Heart left ventricle (tissue), 16 donors: ENCODE results near the gene QSOX2. TPM values are rescaled to one million over a fixed set of nuclear protein-coding genes. Genes with fewer than 3 reads are reported as not detected.

Experiments
- ATAC-seq, 4 donors: fragments of 200-7000 bp; cut with Tn5 transposase; one replicate each; pipeline ENCODE4 v1.9.1; 2020 to 2022; ENCODE audit warnings: moderate library complexity in 4 of 4, mild to moderate bottlenecking in 3 of 4, moderate number of reproducible peaks in 1 of 4
- DNase-seq, 5 donors: peaks; one replicate each; pipeline ENCODE4 v3.0.0-alpha.2; 2020
- H3K27ac ChIP-seq, 12 donors: fragments of 200-600 bp; sonication (generic) in 4 of 12; one replicate each; pipeline versions ENCODE4 v1.5.0 to v1.8.0; 2016 to 2022; ENCODE audit warnings: mild to moderate bottlenecking in 2 of 12
- H3K27me3 ChIP-seq, 9 donors: fragments of 200-600 bp; sonication (generic) in 2 of 9; one replicate each; pipeline versions ENCODE4 v1.5.1 to v1.8.0; 2016 to 2022; ENCODE audit warnings: mild to moderate bottlenecking in 3 of 9
- H3K36me3 ChIP-seq, 9 donors: fragments of 200-600 bp; sonication (generic) in 2 of 9; one replicate each; pipeline versions ENCODE4 v1.5.0 to v1.8.0; 2018 to 2022; ENCODE audit warnings: mild to moderate bottlenecking in 2 of 9
- H3K4me1 ChIP-seq, 12 donors: fragments of 200-600 bp; sonication (generic) in 4 of 12; one replicate each; pipeline versions ENCODE4 v1.5.0 to v1.8.0; 2016 to 2022; ENCODE audit warnings: mild to moderate bottlenecking in 3 of 12
- H3K4me3 ChIP-seq, 12 donors: fragments of 200-600 bp; sonication (generic) in 4 of 12; one replicate each; pipeline versions ENCODE4 v1.5.0 to v1.8.0; 2017 to 2022; ENCODE audit warnings: mild to moderate bottlenecking in 9 of 12, moderate library complexity in 4 of 12
- H3K9me3 ChIP-seq, 12 donors: fragments of 200-600 bp; sonication (generic) in 4 of 12; one replicate each; pipeline versions ENCODE4 v1.5.0 to v1.8.0; 2016 to 2022; ENCODE audit warnings: mild to moderate bottlenecking in 1 of 12
- POLR2A ChIP-seq, 2 donors: fragments of 450-650 bp; IDR thresholded peaks; one replicate each; pipeline ENCODE4 v1.6.1; 2017; ENCODE audit warnings: antibody characterized with exemption in 2 of 2, mild to moderate bottlenecking in 2 of 2, moderate library complexity in 2 of 2
- WGBS, 4 donors: extraction: QIAGEN DNeasy Blood & Tissue Kit in 2 of 4; methylation state at CpG; one replicate each; pipeline versions ENCODE4 v1.1.5 to v1.1.7; 2013 to 2018; 5-methylcytosine and 5-hydroxymethylcytosine counted together
- intact Hi-C, 10 donors: fragments of 100-400 bp; cut with DNase I; formaldehyde crosslinking; loops; one replicate each; pipeline versions ENCODE4 v1.11.1 to v1.14.2; 2022
- polyA plus RNA-seq, 2 donors: library from polyadenylated mRNA; stranded (reverse); fragments of 200-250 nt; gene quantifications; one replicate each; pipeline ENCODE4 v1.2.3, GENCODE V29; 2013
- total RNA-seq, 9 donors: library from RNA; depleted of rRNA in 2 of 9; stranded (reverse); fragments of >200 nt in 2 of 9; fragmentation: NEBNext Ultra II Directional in 3 of 9; extraction: Animal tissue kit (Norgen Biotek cat#: 25700) in 3 of 9; gene quantifications; one replicate each; pipeline versions ENCODE4 v1.1.0 to v1.2.4, GENCODE V29; 2016 to 2023
- TF ChIP-seq, protein P1 (sequence below), 12 donors: fragments of 200-600 bp; sonication (generic) in 4 of 12; IDR thresholded peaks; one replicate each; pipeline versions ENCODE4 v1.5.0 to v1.8.0; 2018 to 2022; ENCODE audit warnings: antibody characterized with exemption in 12 of 12, mild to moderate bottlenecking in 5 of 12
- donor health status: ischemic (EF 13 %, LVEDD 7.1; RV severe dilation, severe dysfunction).
- donor health status: healthy with polysubstance abuse.
- donor health status: DM: no; HTN: yes; CAD: no.
- donor health status: DM: no; HTN: no; CAD: no.
- donor health status: ischemic (EF 25% LVEDD 6.9; RV normal size, moderate dysfunction).
- donor health status: ischemic (EF 25% LVEDD 5.7; RV mildly dilated, moderate dysfunction).
- donor health status: healthy.
- donor health status: DM: yes; HTN: yes; CAD: no.
- donor health status: ischemic (EF 35%, LVEDD 5.7; RV mildly dilated, moderate dysfunction).
- donor health status: nonischemic (EF 11% LVEDD 7.7; RV severe dilation, severe dysfunction).
- donor health status: DM: yes; HTN: yes; CAD: no.
- donor health status: PGD.
- donor health status: ischemic (EF 29% LVEDD 5.4; RV normal size, mild dysfunction).
- donor health status: nonischemic (EF 23%, LVEDD 6.1; RV moderate dilation, normal function).

QSOX2 gene
- total and polyA plus RNA-seq, 11 donors, result 4.3 to 9.9 (median 5.9) TPM

GRCh38 chr9:136273921-136274785 is 28.5 kb upstream of the QSOX2 start:
- no peaks in the 10 kb centered on the region for H3K9me3 ChIP-seq
- intact Hi-C loops, result no loop called here
- no peaks in the 10 kb centered on the region for H3K36me3 ChIP-seq
- TF ChIP-seq POLR2A (IDR thresholded peaks at IDR 0.05), result no peak
- TF ChIP-seq, protein P1, sequence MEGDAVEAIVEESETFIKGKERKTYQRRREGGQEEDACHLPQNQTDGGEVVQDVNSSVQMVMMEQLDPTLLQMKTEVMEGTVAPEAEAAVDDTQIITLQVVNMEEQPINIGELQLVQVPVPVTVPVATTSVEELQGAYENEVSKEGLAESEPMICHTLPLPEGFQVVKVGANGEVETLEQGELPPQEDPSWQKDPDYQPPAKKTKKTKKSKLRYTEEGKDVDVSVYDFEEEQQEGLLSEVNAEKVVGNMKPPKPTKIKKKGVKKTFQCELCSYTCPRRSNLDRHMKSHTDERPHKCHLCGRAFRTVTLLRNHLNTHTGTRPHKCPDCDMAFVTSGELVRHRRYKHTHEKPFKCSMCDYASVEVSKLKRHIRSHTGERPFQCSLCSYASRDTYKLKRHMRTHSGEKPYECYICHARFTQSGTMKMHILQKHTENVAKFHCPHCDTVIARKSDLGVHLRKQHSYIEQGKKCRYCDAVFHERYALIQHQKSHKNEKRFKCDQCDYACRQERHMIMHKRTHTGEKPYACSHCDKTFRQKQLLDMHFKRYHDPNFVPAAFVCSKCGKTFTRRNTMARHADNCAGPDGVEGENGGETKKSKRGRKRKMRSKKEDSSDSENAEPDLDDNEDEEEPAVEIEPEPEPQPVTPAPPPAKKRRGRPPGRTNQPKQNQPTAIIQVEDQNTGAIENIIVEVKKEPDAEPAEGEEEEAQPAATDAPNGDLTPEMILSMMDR (IDR thresholded peaks at IDR 0.05), result no peak
- DNase-seq (peak in 1 of 5 donors; percentile 24), ATAC-seq (peak in 1 of 4 donors; percentile 27)
- no peaks in the 10 kb centered on the region for H3K4me1 ChIP-seq
- H3K4me3 ChIP-seq, result no peak overlapping the region
- H3K27ac ChIP-seq, result no peak overlapping the region
- WGBS, 4 donors, result 83 to 90% (median 85%) methylated on average over 18 to 28 of the region's 28 CpGs
- H3K27me3 ChIP-seq, result peaks cover 0 to 46% (median 7%) of the 10 kb centered on the region in 9 donors

GRCh38 chr9:136273244-136273865 is 27.7 kb upstream of the QSOX2 start:
- H3K27ac ChIP-seq, result no peak overlapping the region
- no peak for DNase-seq
- no peak overlapping the region for H3K4me3 ChIP-seq
- H3K9me3 ChIP-seq, result no peaks in the 10 kb centered on the region
- peaks cover 0 to 44% (median 9%) of the 10 kb centered on the region in 9 donors for H3K27me3 ChIP-seq
- intact Hi-C loops, result no loop called here
- no peak for ATAC-seq
- H3K36me3 ChIP-seq, result no peaks in the 10 kb centered on the region
- 81 to 85% (median 82%) methylated on average over 14 of the region's 14 CpGs for WGBS, 4 donors
- H3K4me1 ChIP-seq, result no peaks in the 10 kb centered on the region
- TF ChIP-seq POLR2A (IDR thresholded peaks at IDR 0.05), result no peak
- TF ChIP-seq, protein P1 (IDR thresholded peaks at IDR 0.05), result no peak

DNA sequence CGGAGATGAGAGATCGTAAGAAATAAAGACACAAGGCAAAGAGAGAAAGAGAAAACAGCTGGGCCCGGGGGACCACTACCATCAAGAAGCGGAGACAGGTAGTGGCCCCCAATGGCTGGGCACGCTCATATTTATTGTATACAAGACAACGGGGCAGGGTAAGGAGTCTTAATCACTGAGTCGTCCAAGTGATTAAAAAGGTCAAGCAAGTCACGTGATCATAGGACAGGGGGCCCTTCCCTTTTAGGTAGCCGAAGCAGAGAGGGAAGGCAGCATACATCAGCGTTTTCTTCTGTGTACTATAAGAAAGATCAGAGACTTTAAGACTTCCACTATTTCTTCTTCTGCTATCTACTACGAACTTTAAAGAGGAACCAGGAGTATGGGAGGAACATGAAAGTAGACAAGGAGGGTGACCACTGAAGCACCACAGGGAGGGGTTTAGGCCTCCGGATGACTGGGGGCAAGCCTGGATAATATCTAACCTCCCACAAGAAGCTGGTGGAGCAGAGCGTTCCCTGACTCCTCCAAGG is 24.6 kb upstream of the QSOX2 start:
- H3K4me1 ChIP-seq, result peaks cover 0 to 10% (median 6%) of the 10 kb centered on the region in 12 donors
- H3K9me3 ChIP-seq, result no peaks in the 10 kb centered on the region
- H3K27me3 ChIP-seq, result peaks cover 0 to 22% (median under 1%) of the 10 kb centered on the region in 9 donors
- no peaks in the 10 kb centered on the region for H3K36me3 ChIP-seq
- DNase-seq, result no peak
- H3K4me3 ChIP-seq, result no peak overlapping the region
- intact Hi-C loops, result no loop called here
- 78 to 83% (median 81%) methylated on average over 13 of the region's 13 CpGs for WGBS, 4 donors
- H3K27ac ChIP-seq, result no peak overlapping the region
- TF ChIP-seq, protein P1 (IDR thresholded peaks at IDR 0.05), result no peak
- no peak for TF ChIP-seq POLR2A (IDR thresholded peaks at IDR 0.05)
- ATAC-seq, result no peak

GRCh38 chr9:136268735-136269134 is 23.1 kb upstream of the QSOX2 start:
- no peak overlapping the region for H3K27ac ChIP-seq
- peaks cover 0 to 10% (median 6%) of the 10 kb centered on the region in 12 donors for H3K4me1 ChIP-seq
- no peaks in the 10 kb centered on the region for H3K9me3 ChIP-seq
- 56 to 65% (median 63%) methylated on average over 6 of the region's 6 CpGs for WGBS, 4 donors
- no peaks in the 10 kb centered on the region for H3K36me3 ChIP-seq
- no peak for DNase-seq
- H3K4me3 ChIP-seq, result no peak overlapping the region
- TF ChIP-seq, protein P1 (IDR thresholded peaks at IDR 0.05), result no peak
- TF ChIP-seq POLR2A (IDR thresholded peaks at IDR 0.05), result no peak
- H3K27me3 ChIP-seq, result peaks cover 0 to 12% (median 0%) of the 10 kb centered on the region in 9 donors
- intact Hi-C loops, result loop anchor here in 2 of 10 donors (5.0 kb wide), 2 partner anchors 96 to 101 kb away; no protein-coding TSS in a partner anchor
- peak in 1 of 4 donors; percentile 3 for ATAC-seq
